Activated CD8-positive, alpha-beta memory T cell treated with anti-CD3 and anti-CD28 coated beads, Interleukin-2, amount 50 U/mL, for 48 hours (primary cell): ENCODE results near the gene PLAAT2.
A peak's percentile ranks its signal among the peaks of the same experiment; 100 is the strongest.
"Not testable (repeated sequence)": the region's sequence is repeated elsewhere in the genome, so short reads cannot be mapped to it uniquely, and the experiment has no call there.

Experiments used
- DNase-seq: peaks from one replicate; pipeline ENCODE4 v3.0.0-alpha.2; 2020

Gene PLAAT2

GRCh38 chr11:63574856-63575602 is 11.8 kb upstream of the PLAAT2 start:
- DNase-seq: no peak

DNA sequence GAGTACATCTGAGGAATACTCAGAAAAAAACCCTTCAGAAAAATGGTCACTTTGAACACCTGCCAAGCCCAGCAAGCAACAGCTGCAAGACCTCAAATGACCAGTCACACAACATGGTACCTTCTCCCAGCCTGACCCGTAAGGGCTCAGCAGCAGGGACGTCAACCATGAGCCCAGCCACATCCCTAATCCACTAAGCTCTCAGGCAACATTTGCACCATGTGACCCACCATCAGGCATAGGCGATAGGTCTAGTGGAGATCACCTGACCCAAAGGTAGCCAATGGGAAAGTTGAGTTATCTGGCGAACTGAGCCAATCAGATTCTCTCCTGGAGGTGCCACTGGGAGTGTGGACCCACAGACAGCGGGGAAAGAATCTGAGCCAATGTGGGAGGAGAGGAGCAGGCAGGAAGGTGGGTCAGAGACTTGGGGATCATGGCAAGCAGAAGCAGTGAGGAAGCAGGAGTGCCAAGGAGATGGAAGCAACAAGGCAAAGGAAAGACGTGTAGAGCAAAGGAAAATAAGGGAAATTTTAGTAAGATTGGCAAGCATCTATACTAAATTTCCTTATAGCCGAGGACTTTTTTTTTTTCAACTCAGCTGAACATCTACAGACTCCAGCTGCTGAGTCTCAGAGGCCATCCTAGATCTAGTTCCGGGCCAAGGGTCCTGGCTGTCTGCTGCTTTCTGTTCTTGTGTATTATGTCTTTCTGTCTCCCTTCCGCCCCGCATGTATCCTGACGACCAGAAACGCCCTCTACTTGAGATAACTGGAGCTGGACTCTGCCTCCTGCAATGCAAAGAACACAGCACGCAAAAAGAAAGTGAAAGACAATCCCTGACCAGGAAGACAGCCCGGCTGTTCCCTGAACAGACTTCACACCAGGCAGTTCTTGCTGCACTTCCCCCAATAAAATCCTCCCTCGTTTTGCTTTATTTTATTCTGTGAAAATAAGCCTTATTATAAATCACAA is 11.0 kb upstream of the PLAAT2 start:
- no peak for DNase-seq

DNA sequence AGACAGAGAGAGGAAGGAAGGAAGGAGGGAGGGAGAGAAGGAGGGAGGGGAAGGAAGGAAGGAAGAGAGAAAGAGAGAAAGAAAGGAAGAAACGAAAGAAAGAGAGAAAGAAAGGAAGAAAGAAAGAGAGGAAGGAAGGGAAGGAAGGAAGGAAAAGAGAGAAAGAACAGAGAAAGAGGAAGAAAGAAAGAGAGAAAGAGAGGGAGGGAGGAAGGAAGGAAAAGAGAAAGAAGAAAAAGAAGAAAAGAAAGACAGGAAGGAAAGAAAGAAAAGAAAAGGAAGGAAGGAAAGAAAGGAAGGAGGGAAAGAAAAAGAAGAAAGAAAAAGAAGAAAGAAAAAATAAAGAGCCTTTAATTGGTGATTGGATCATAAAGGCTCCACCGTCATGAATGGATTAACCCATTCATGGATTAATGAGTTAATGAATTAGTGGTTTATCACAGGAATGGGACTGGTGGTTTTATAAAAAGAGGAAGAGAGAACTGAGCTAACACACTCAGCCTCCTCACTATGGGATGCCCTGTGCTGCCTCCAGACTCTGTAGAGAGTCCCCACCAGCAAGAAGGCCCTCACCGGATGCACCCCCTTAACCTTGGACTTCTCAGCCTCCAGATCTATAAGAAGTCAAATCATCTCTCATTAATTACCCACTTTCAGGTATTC is 9.0 kb upstream of the PLAAT2 start:
- DNase-seq: no peak

GRCh38 chr11:63569570-63569969 is 6.4 kb upstream of the PLAAT2 start:
- DNase-seq: no peak

DNA sequence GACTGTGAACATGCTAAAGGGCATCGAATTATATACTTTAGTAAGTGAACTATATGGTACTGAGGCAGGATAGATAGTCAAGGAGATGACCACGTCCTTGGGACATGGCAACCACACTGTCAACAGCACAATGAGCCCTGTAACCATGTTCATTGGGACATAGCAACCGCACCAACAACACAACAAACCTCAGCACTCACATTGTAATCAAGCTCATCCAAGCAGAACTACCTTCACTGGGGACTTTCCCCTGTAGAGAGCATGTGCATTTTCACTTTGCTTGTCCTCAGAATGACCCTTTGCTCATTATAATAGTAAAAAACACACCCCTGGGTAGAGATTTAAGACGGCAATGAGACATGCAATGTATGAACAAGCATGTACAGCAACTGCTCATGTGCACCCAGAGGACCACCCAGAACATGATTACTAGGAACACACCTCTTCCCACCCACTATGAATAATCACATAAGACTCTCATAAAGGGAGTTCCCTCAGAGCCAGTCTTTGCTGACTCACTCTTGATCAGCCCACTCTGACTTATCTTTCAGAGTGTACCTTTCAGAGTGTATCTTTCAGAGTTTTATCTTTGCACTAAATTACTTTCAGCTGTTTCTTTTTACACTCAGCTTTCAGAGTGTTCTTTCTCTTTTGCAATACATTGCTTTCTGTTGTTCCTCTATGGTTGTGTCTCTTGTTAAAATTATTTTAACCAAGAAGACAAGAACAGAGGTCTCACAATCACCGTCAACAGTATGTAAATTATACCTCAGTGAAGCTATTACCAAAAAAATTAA is 4.1 kb upstream of the PLAAT2 start:
- DNase-seq: no peak

- no peak for DNase-seq
Measured at GRCh38 chr11:63564784-63565350, 1.7 kb upstream of the PLAAT2 start.

DNA sequence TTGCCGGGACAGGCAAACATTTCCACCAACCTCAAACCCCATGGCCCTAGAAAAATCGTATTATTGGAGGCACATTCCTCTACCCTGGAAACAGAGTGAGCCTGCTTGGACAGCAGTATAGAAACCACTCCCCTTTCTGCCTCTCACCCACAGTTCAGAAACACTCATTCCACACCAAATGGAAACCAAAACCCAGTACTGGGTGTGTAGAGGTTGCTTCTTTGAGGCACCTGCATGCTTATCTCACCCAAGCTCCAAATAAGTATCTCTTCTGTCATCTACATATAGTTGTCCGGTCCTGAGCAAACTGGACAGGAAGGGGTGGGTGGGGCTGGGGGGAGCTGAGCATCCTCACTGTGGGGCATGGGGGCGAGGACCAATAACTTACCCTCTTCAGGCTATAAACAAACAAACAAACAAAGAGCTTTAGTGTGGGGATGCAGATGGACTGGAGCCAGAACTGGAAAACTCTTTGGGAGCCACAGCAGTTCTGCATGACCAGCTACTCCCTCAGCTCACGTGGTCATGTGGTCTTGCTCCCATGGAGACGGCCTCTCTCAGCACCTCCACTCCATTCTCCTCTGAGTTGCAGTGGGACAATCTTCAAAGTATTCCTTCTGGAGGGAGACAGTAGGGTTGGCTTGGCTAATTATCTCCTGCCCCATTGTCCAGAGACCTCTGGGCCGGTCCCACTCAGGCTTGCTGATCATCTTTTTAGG is 1.0 kb upstream of the PLAAT2 start:
- DNase-seq: no peak

- DNase-seq: peak; percentile 42
Measured at GRCh38 chr11:63560506-63561180, 2.5 kb downstream of the PLAAT2 start.

- peak; percentile 40 for DNase-seq
Measured at GRCh38 chr11:63558459-63559157, 4.6 kb downstream of the PLAAT2 start.

DNA sequence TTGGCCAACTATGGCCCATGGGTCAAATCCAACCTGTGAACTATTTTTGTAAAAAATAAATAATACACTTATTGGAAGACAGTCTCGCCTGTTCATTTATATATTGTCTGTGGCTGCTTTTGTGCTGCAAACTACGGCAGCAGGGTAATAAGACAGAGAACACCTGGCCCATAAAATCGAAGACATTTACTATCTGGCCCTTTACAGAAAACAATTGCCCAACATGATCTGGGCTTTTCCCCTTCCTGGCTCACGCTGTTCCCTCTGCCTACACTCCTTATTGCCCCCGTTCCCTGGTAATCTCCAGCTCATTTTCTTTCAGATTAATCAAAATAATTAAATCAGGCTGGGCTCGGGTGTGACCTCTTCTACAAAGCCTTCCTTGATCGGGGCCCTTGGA is 5.6 kb downstream of the PLAAT2 start:
- no peak for DNase-seq

DNA sequence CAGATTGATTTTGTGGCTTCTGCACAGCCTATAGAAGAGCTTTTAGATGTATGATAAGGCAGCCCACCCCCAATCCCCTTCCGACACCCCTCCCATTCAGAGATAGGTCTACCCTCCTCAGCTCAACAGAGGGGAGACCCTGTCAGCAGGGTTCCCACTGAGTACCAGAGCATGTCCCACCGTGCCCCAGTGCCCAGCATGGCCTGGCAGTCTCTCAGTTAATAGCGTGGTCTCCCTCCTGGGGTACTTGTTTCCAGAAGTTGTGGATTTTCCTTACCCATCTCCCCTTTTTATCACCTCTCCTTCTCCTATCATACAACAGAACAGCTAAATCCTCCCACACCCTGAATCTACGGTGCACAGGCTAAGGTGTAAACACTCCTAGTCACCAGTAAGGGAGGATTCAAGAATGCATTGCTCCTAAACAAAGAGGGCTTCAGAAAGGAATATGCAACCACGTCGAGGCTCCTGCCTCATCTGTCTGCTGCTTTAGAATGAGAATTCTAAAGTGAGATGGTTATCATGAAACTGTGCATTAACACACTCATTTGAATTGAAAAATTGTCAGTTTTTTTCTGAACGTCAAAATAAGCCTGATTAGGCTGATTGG is 6.7 kb downstream of the PLAAT2 start:
- no peak for DNase-seq

GRCh38 chr11:63554877-63555223 is 8.3 kb downstream of the PLAAT2 start:
- DNase-seq: no peak

- DNase-seq: peak; percentile 76
Measured at GRCh38 chr11:63553759-63554158, 9.4 kb downstream of the PLAAT2 start.

- DNase-seq: peak; percentile 43
Measured at GRCh38 chr11:63552921-63553320, 10.3 kb downstream of the PLAAT2 start.

GRCh38 chr11:63551889-63552266 is 11.3 kb downstream of the PLAAT2 start:
- no peak for DNase-seq

GRCh38 chr11:63551091-63551888 is 11.9 kb downstream of the PLAAT2 start:
- no peak for DNase-seq

DNA sequence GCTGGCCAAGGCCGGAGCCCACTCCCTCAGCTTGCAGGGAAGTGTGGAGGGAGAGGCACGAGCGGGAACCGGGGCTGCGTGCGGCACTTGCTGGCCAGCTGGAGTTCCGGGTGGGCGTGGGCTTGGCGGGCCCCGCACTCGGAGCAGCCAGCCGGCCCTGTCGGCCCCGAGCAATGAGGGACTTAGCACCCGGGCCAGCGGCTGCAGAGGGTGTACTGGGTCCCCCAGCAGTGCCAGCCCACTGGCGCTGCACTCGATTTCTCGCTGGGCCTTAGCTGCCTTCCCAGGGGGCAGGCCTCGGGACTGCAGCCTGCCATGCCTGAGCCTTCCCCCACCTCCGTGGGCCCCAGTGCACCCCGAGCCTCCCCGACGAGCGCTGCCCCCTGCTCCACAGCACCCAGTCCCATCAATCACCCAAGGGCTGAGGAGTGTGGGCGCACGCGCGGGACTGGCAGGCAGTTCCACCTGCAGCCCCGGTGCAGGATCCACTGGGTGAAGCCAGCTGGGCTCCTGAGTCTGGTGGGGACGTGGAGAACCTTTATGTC is 13.0 kb downstream of the PLAAT2 start:
- DNase-seq: not testable (repeated sequence)

DNA sequence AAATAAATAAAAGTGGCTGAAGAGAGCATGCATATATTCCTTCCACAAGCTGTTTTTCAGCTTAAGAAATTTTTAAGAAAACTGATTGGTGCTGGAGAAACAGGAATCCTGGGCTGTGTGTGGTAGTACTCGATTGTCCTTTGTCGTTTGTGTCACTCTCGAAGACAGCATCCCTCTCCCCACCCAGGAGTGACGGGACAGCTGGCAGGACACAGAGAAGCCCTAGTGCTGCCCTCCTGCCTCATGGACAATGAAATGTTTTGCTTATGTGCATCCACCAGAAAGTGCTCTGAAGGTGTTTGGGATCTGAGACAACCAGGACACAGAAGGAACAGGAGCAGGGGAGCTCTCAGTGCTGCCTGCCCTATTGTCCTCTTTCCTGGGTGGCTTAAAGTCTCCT is 13.8 kb downstream of the PLAAT2 start:
- no peak for DNase-seq

DNA sequence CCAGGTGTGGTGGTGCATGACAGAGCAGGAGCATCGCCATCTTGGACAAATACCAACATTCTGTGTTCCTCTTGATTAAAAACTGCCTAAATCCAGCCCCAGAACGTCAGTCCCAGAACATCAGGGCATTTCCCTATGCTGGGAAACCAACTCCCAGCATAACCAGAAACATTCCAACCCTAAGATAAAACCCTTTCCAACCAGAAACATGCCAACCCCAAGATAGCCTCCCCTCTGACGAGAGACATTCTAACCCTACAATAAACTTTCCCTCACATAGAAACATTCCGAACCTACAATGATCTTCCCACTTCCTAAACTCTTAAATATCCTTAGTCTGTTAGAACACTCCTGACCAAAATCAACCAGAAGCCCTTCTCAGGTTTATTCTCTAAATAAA is 15.0 kb downstream of the PLAAT2 start:
- no peak for DNase-seq
